Measurements from ENCODE around the gene MEGF6. TPM values are rescaled to one million over a fixed set of nuclear protein-coding genes. Genes with fewer than 3 reads are reported as not detected.

MEGF6 gene
- total and polyA plus RNA-seq, 2 of the 8 experiments (the other 6 are each of a cell fraction or from before 2014, with no cell fraction given), result 4.1 to 14.8 TPM

GRCh38 chr1:3560251-3560871, 50.9 kb downstream of the MEGF6 start (continued):
- TF ChIP-seq CREB1 (IDR thresholded peaks at IDR 0.05) (no peak), POLR2AphosphoS5 (IDR thresholded peaks at IDR 0.05; ENCODE audit: low read depth, low read length) (no peak), SUZ12 (IDR thresholded peaks at IDR 0.05; ENCODE audit: low read length) (no peak), USF2 (IDR thresholded peaks at IDR 0.05; ENCODE audit: low read length) (no peak), SIN3A (conservative IDR thresholded peaks at IDR 0.05 in 1 of 2, IDR thresholded peaks at IDR 0.05 in 1 of 2; ENCODE audit: low read depth in 1 of 2, low read length in 2 of 2) (no peak), ATF2 (IDR thresholded peaks at IDR 0.05; ENCODE audit: low read length) (no peak)

All from H1 (cell line).